GM23338 (cell line): Measurements from ENCODE around the gene SLC35F4.

Experiments used
- CREB1 ChIP-seq: fragments of 250-450 bp; sonication (Bioruptor Pico); IDR thresholded peaks from 2 replicates; pipeline ENCODE4 v1.5.0; 2020; ENCODE audit warnings: low read depth, mild to moderate bottlenecking, moderate library complexity
- EZH2 ChIP-seq: fragments of 200-600 bp; sonication (generic); IDR thresholded peaks from one replicate; pipeline ENCODE4 v1.8.0; 2017; ENCODE audit warnings: antibody characterized with exemption, mild to moderate bottlenecking, low read depth; ENCODE audit not compliant: unreplicated experiment
- EZH2phosphoT487 ChIP-seq: fragments of 200-600 bp; sonication (generic); IDR thresholded peaks from one replicate; pipeline ENCODE4 v1.8.1; 2018; ENCODE audit warnings: antibody characterized with exemption; ENCODE audit not compliant: unreplicated experiment
- NANOG ChIP-seq: IDR thresholded peaks from 2 replicates; pipeline ENCODE4 v1.6.1; 2016; ENCODE audit warnings: antibody characterized with exemption, borderline replicate concordance
- POLR2AphosphoS5 ChIP-seq: IDR thresholded peaks from 2 replicates; pipeline ENCODE4 v1.6.1; 2016; ENCODE audit warnings: antibody characterized with exemption, low read depth
- TF ChIP-seq, protein P1 (sequence below), 2 experiments: fragments of 200-600 bp in 1 of 2; sonication (generic) in 1 of 2; conservative IDR thresholded peaks; 2 replicates each; pipeline versions ENCODE4 v1.5.1 to v1.6.1; 2016 to 2017; ENCODE audit warnings: antibody characterized with exemption in 2 of 2, low read depth in 2 of 2, mild to moderate bottlenecking in 2 of 2, moderate library complexity in 1 of 2
- TF ChIP-seq, protein P2 (sequence below): IDR thresholded peaks from one replicate; pipeline ENCODE4 v1.6.1; 2018; ENCODE audit warnings: antibody characterized with exemption; ENCODE audit not compliant: unreplicated experiment
- TF ChIP-seq, protein P3 (sequence below): IDR thresholded peaks from 2 replicates; pipeline ENCODE4 v1.6.1; 2016; ENCODE audit warnings: antibody characterized with exemption

DNA sequence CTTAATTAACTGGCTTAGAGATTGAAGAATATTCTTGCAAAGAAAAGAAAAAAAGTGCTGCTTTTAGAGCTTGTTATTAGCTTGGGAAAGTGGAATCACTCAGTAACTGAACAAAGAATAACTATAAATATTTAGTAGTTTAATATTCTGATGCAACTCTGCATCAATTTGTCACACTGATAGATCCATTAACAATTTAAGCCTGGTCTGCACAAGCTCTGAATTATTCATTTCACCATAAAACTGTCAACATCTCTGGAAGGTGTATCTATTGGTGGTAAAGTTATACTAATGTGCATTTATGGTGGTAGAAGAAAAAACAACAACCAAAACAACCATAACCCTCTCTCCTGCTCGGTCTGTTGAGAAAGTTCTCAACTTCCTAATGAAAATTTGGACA is 38.1 kb upstream of the SLC35F4 start:
- TF ChIP-seq, protein P1, sequence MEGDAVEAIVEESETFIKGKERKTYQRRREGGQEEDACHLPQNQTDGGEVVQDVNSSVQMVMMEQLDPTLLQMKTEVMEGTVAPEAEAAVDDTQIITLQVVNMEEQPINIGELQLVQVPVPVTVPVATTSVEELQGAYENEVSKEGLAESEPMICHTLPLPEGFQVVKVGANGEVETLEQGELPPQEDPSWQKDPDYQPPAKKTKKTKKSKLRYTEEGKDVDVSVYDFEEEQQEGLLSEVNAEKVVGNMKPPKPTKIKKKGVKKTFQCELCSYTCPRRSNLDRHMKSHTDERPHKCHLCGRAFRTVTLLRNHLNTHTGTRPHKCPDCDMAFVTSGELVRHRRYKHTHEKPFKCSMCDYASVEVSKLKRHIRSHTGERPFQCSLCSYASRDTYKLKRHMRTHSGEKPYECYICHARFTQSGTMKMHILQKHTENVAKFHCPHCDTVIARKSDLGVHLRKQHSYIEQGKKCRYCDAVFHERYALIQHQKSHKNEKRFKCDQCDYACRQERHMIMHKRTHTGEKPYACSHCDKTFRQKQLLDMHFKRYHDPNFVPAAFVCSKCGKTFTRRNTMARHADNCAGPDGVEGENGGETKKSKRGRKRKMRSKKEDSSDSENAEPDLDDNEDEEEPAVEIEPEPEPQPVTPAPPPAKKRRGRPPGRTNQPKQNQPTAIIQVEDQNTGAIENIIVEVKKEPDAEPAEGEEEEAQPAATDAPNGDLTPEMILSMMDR (conservative IDR thresholded peaks at IDR 0.05; ENCODE audit: low read depth in 2 of 2), result no peak
- TF ChIP-seq, protein P2, sequence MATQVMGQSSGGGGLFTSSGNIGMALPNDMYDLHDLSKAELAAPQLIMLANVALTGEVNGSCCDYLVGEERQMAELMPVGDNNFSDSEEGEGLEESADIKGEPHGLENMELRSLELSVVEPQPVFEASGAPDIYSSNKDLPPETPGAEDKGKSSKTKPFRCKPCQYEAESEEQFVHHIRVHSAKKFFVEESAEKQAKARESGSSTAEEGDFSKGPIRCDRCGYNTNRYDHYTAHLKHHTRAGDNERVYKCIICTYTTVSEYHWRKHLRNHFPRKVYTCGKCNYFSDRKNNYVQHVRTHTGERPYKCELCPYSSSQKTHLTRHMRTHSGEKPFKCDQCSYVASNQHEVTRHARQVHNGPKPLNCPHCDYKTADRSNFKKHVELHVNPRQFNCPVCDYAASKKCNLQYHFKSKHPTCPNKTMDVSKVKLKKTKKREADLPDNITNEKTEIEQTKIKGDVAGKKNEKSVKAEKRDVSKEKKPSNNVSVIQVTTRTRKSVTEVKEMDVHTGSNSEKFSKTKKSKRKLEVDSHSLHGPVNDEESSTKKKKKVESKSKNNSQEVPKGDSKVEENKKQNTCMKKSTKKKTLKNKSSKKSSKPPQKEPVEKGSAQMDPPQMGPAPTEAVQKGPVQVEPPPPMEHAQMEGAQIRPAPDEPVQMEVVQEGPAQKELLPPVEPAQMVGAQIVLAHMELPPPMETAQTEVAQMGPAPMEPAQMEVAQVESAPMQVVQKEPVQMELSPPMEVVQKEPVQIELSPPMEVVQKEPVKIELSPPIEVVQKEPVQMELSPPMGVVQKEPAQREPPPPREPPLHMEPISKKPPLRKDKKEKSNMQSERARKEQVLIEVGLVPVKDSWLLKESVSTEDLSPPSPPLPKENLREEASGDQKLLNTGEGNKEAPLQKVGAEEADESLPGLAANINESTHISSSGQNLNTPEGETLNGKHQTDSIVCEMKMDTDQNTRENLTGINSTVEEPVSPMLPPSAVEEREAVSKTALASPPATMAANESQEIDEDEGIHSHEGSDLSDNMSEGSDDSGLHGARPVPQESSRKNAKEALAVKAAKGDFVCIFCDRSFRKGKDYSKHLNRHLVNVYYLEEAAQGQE, result no peak
- no peak for TF ChIP-seq EZH2
- TF ChIP-seq POLR2AphosphoS5, result no peak
- TF ChIP-seq NANOG, result no peak
- no peak for TF ChIP-seq CREB1 (CRISPR knock-in tag)
- TF ChIP-seq, protein P3, sequence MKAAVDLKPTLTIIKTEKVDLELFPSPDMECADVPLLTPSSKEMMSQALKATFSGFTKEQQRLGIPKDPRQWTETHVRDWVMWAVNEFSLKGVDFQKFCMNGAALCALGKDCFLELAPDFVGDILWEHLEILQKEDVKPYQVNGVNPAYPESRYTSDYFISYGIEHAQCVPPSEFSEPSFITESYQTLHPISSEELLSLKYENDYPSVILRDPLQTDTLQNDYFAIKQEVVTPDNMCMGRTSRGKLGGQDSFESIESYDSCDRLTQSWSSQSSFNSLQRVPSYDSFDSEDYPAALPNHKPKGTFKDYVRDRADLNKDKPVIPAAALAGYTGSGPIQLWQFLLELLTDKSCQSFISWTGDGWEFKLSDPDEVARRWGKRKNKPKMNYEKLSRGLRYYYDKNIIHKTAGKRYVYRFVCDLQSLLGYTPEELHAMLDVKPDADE, result no peak
- no peak for TF ChIP-seq EZH2phosphoT487
